Breast epithelium (tissue), 3 donors: ENCODE data around the gene JPH3.

Experiments used
- CTCF ChIP-seq, 3 donors: fragments of 450-650 bp; IDR thresholded peaks; one replicate each; pipeline ENCODE4 v1.5.1; 2016 to 2017; ENCODE audit warnings: antibody characterized with exemption in 3 of 3, mild to moderate bottlenecking in 3 of 3, moderate library complexity in 3 of 3
- POLR2A ChIP-seq: fragments of 450-650 bp; IDR thresholded peaks from one replicate; pipeline ENCODE4 v1.6.1; 2016; ENCODE audit warnings: antibody characterized with exemption, mild to moderate bottlenecking, moderate library complexity

- TF ChIP-seq CTCF (IDR thresholded peaks at IDR 0.05): no peak
- no peak for TF ChIP-seq POLR2A
Observed at GRCh38 chr16:87563022-87563421, 39.3 kb upstream of the JPH3 start.
